Naive thymus-derived CD4-positive, alpha-beta T cell (primary cell): ENCODE data around the gene ARHGAP9. TPM values are rescaled to one million over a fixed set of nuclear protein-coding genes. Genes with fewer than 3 reads are reported as not detected.

ENCODE experiments used
- ATAC-seq: fragments of 150-1000 bp; cut with Tn5 transposase; 2 replicates; pipeline ENCODE4 v1.10.0; 2021; ENCODE audit warnings: mild to moderate bottlenecking, moderate library complexity
- CTCF ChIA-PET: fragments of 350-600 bp; sonication (Branson Sonifier 250); formaldehyde crosslinking; loops from one replicate; lab custom pipeline; 2021; ENCODE audit warnings: antibody characterized with exemption; lab: Charles Lee
- POLR2A ChIA-PET: fragments of 350-600 bp; sonication (Branson Sonifier 250); formaldehyde crosslinking; loops from one replicate; lab custom pipeline; 2021; ENCODE audit warnings: antibody characterized with exemption, inconsistent platforms; lab: Charles Lee
- DNase-seq, 9 donors: peaks; one replicate each; pipeline versions ENCODE4 v3.0.0 to v3.0.0-alpha.2; 2020 to 2022; ENCODE audit warnings: mixed read lengths in 1 of 9
- H3K27ac ChIP-seq: one replicate; pipeline ENCODE4 v1.7.0; 2013; ENCODE audit warnings: mild to moderate bottlenecking, low read depth, low read length, moderate library complexity
- H3K27me3 ChIP-seq, 2 donors: one replicate each; pipeline ENCODE4 v1.7.0; 2013; ENCODE audit warnings: low read length in 2 of 2, mild to moderate bottlenecking in 2 of 2, moderate library complexity in 2 of 2; ENCODE audit not compliant: control insufficient read depth in 2 of 2, insufficient read depth in 2 of 2
- H3K36me3 ChIP-seq, 3 experiments: 1 replicate in 2 of 3; 2 replicates in 1 of 3; pipeline ENCODE4 v1.7.0; 2013; ENCODE audit warnings: low read length in 3 of 3, mild to moderate bottlenecking in 3 of 3, moderate library complexity in 1 of 3; ENCODE audit not compliant: insufficient read depth in 3 of 3, control insufficient read depth in 2 of 3
- H3K4me1 ChIP-seq, 2 donors: one replicate each; pipeline ENCODE4 v1.7.0; 2013; ENCODE audit warnings: low read length in 2 of 2, mild to moderate bottlenecking in 2 of 2, moderate library complexity in 1 of 2; ENCODE audit not compliant: control insufficient read depth in 2 of 2, insufficient read depth in 2 of 2
- H3K4me3 ChIP-seq: 2 replicates; pipeline ENCODE4 v1.7.0; 2013; ENCODE audit warnings: mild to moderate bottlenecking, low read length
- H3K9me3 ChIP-seq, 3 experiments: 1 replicate in 2 of 3; 2 replicates in 1 of 3; pipeline ENCODE4 v1.7.0; 2013; ENCODE audit warnings: low read length in 3 of 3; ENCODE audit not compliant: control insufficient read depth in 2 of 3
- H3K27ac Mint-ChIP-seq, 9 donors: one replicate each; pipeline ENCODE4 v1.8.0; 2020 to 2022; ENCODE audit warnings: mixed read lengths in 9 of 9, mild to moderate bottlenecking in 8 of 9, moderate library complexity in 5 of 9, inconsistent platforms in 2 of 9
- H3K27me3 Mint-ChIP-seq, 5 donors: one replicate each; pipeline ENCODE4 v1.8.0; 2021 to 2022; ENCODE audit warnings: mixed read lengths in 5 of 5, mild to moderate bottlenecking in 1 of 5
- H3K36me3 Mint-ChIP-seq, 5 donors: one replicate each; pipeline ENCODE4 v1.8.0; 2020 to 2022; ENCODE audit warnings: mixed read lengths in 5 of 5, mild to moderate bottlenecking in 3 of 5, inconsistent platforms in 1 of 5
- H3K4me1 Mint-ChIP-seq, 7 donors: one replicate each; pipeline ENCODE4 v1.8.0; 2020 to 2022; ENCODE audit warnings: mixed read lengths in 7 of 7, mild to moderate bottlenecking in 3 of 7, inconsistent platforms in 1 of 7
- H3K4me3 Mint-ChIP-seq, 10 donors: one replicate each; pipeline ENCODE4 v1.8.0; 2020 to 2022; ENCODE audit warnings: mild to moderate bottlenecking in 10 of 10, mixed read lengths in 10 of 10, moderate library complexity in 6 of 10, inconsistent platforms in 2 of 10
- H3K9me3 Mint-ChIP-seq, 11 donors: one replicate each; pipeline ENCODE4 v1.8.0; 2020 to 2022; ENCODE audit warnings: mixed read lengths in 11 of 11, mild to moderate bottlenecking in 4 of 11, inconsistent platforms in 1 of 11, moderate library complexity in 1 of 11
- intact Hi-C, 2 donors: fragments of 100-400 bp; cut with micrococcal nuclease; formaldehyde crosslinking; loops; one replicate each; pipeline ENCODE4 v1.15.1; 2023
- polyA plus RNA-seq, 2 donors: library from polyadenylated mRNA; unstranded; fragments of 300-500 nt; fragmentation: Illumina TruSeq; gene quantifications; one replicate each; pipeline ENCODE4 v1.2.3, GENCODE V29; 2021
- total RNA-seq, 6 experiments: library from RNA in 5 of 6; stranded (reverse) in 5 of 6; gene quantifications; 1 replicate in 5 of 6; 2 replicates in 1 of 6; pipeline ENCODE4 v1.2.3 and lab custom pipeline; 2021 to 2026

ARHGAP9 gene
- total and polyA plus RNA-seq, 7 experiments from 2014 or later, result 198 to 366 (median 329) TPM

GRCh38 chr12:57474862-57475261, 4.8 kb downstream of the ARHGAP9 start:
- intact Hi-C loops, result loop anchor here (5.0 kb wide), 4 partner anchors 217 to 388 kb away; partner anchors contain the start of genes NAB2 (in 2 of the 2), OS9 (in 2 of the 2) and CDK4 (in 1 of the 2)
- ATAC-seq (no peak), DNase-seq (no peak)
- CTCF ChIA-PET, result interaction anchor here (1.6 to 9.6 kb wide), 2 partner anchors 14 to 19 kb away, joined by 4 to 101 read pairs; partner anchors contain the start of gene GLI1
- Histone ChIP-seq H3K4me1 (peaks cover 45 to 62% of the 10 kb centered on the region in 2 donors), H3K36me3 (peaks cover 23 to 58% (median 41%) of the 10 kb centered on the region in 3 experiments), H3K27me3 (no peaks in the 10 kb centered on the region), H3K9me3 (no peaks in the 10 kb centered on the region), H3K4me3 (no peak overlapping the region), H3K27ac (peak overlapping the region; percentile 94)
- H3K36me3 Mint-ChIP-seq, result peaks cover 6 to 39% (median 29%) of the 10 kb centered on the region in 5 donors
- peaks cover 52 to 75% (median 63%) of the 10 kb centered on the region in 7 donors for H3K4me1 Mint-ChIP-seq
- peak overlapping the region; percentile 71 to 93 (median 90) for H3K27ac Mint-ChIP-seq
- POLR2A ChIA-PET, result interaction anchor here (0.6 to 2.0 kb wide), 6 partner anchors 9 to 52 kb away, joined by 3 to 15 read pairs (median 4); partner anchors contain the start of gene DDIT3
- H3K27me3 Mint-ChIP-seq, result no peaks in the 10 kb centered on the region
- H3K4me3 Mint-ChIP-seq, result peak overlapping the region; percentile 63 to 90 (median 78)
- no peaks in the 10 kb centered on the region for H3K9me3 Mint-ChIP-seq

DNA sequence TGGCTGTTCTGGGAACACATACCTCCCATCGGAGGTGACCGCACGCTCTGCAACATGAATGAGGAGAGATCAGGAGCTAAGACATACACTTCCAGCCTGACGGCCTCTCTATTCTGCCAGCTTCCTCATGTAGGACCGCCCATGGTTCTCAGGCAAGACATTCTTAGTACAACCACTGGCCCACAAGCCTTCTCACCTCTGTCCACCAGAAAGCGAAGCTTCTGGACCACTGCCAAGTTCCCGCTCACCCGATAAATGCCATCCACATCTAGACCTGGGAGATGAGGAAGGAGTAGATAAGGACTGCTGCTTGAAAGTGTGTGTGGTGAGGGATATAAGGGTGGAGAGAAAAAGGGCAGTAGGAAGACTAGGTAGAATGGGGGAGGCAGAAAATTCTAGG, 5.2 kb downstream of the ARHGAP9 start:
- H3K27ac Mint-ChIP-seq, result peak overlapping the region; percentile 71 to 93 (median 90)
- Histone ChIP-seq H3K4me1 (peaks cover 42 to 57% of the 10 kb centered on the region in 2 donors), H3K36me3 (peaks cover 23 to 62% (median 41%) of the 10 kb centered on the region in 3 experiments), H3K9me3 (no peaks in the 10 kb centered on the region), H3K27me3 (no peaks in the 10 kb centered on the region), H3K27ac (peak overlapping the region; percentile 94), H3K4me3 (no peak overlapping the region)
- DNase-seq (no peak), ATAC-seq (no peak)
- H3K9me3 Mint-ChIP-seq, result no peaks in the 10 kb centered on the region
- no peaks in the 10 kb centered on the region for H3K27me3 Mint-ChIP-seq
- CTCF ChIA-PET, result interaction anchor here (1.6 to 9.6 kb wide), 2 partner anchors 14 to 19 kb away, joined by 4 to 101 read pairs; partner anchors contain the start of gene GLI1
- H3K4me3 Mint-ChIP-seq, result peak overlapping the region; percentile 63 to 90 (median 78)
- intact Hi-C loops, result no loop called here
- H3K36me3 Mint-ChIP-seq, result peaks cover 6 to 38% (median 30%) of the 10 kb centered on the region in 5 donors
- peaks cover 48 to 71% (median 59%) of the 10 kb centered on the region in 7 donors for H3K4me1 Mint-ChIP-seq
- POLR2A ChIA-PET, result interaction anchor here (0.6 to 2.0 kb wide), 8 partner anchors 8 to 75 kb away, joined by 3 to 15 read pairs (median 4); partner anchors contain the start of gene DDIT3

- no peak for ATAC-seq
- Histone ChIP-seq H3K27me3 (no peaks in the 10 kb centered on the region), H3K36me3 (peaks cover 23 to 67% (median 41%) of the 10 kb centered on the region in 3 experiments), H3K9me3 (no peaks in the 10 kb centered on the region), H3K4me3 (no peak overlapping the region), H3K27ac (peak overlapping the region; percentile 94), H3K4me1 (peaks cover 36 to 52% of the 10 kb centered on the region in 2 donors)
- Mint-ChIP-seq H3K36me3 (peaks cover 6 to 41% (median 34%) of the 10 kb centered on the region in 5 donors), H3K27me3 (no peaks in the 10 kb centered on the region), H3K9me3 (no peaks in the 10 kb centered on the region), H3K27ac (peak overlapping the region; percentile 71 to 93 (median 90)), H3K4me3 (peak overlapping the region; percentile 63 to 90 (median 78)), H3K4me1 (peaks cover 42 to 69% (median 55%) of the 10 kb centered on the region in 7 donors)
- ChIA-PET CTCF (interaction anchor here (9.6 kb wide), 1 partner anchor 13 kb away, joined by 101 read pairs; the partner anchor contains the start of gene GLI1), POLR2A (interaction anchor here (0.6 to 2.0 kb wide), 7 partner anchors 8 to 75 kb away, joined by 3 to 15 read pairs (median 4); partner anchors contain the start of gene DDIT3)
- intact Hi-C loops, result no loop called here
- DNase-seq, result no peak
Measured at GRCh38 chr12:57473886-57474285, 5.8 kb downstream of the ARHGAP9 start.

GRCh38 chr12:57473392-57473791, 6.3 kb downstream of the ARHGAP9 start:
- Mint-ChIP-seq H3K27me3 (no peaks in the 10 kb centered on the region), H3K27ac (peak overlapping the region in 8 of 9 donors; percentile 80 to 93 (median 88)), H3K9me3 (no peaks in the 10 kb centered on the region), H3K4me3 (peak overlapping the region in 9 of 10 donors; percentile 65 to 90 (median 78)), H3K4me1 (peaks cover 38 to 65% (median 50%) of the 10 kb centered on the region in 7 donors), H3K36me3 (peaks cover 7 to 42% (median 36%) of the 10 kb centered on the region in 5 donors)
- CTCF ChIA-PET, result interaction anchor here (9.6 kb wide), 1 partner anchor 13 kb away, joined by 101 read pairs; the partner anchor contains the start of gene GLI1
- peaks cover 31 to 47% of the 10 kb centered on the region in 2 donors for H3K4me1 ChIP-seq
- H3K4me3 ChIP-seq, result no peak overlapping the region
- intact Hi-C loops, result no loop called here
- POLR2A ChIA-PET, result interaction anchor here (0.9 to 2.0 kb wide), 3 partner anchors 8 to 50 kb away, joined by 3 to 15 read pairs (median 3); partner anchors contain the start of gene DDIT3
- ATAC-seq (no peak), DNase-seq (no peak)
- H3K27ac ChIP-seq, result peak overlapping the region; percentile 94
- H3K9me3 ChIP-seq, result no peaks in the 10 kb centered on the region
- H3K27me3 ChIP-seq, result no peaks in the 10 kb centered on the region
- peaks cover 23 to 70% (median 41%) of the 10 kb centered on the region in 3 experiments for H3K36me3 ChIP-seq

GRCh38 chr12:57472391-57472790, 7.3 kb downstream of the ARHGAP9 start:
- Histone ChIP-seq H3K4me3 (no peak overlapping the region), H3K4me1 (peaks cover 27 to 42% of the 10 kb centered on the region in 2 donors), H3K9me3 (no peaks in the 10 kb centered on the region), H3K27ac (peak overlapping the region; percentile 36), H3K36me3 (peaks cover 23 to 79% (median 41%) of the 10 kb centered on the region in 3 experiments), H3K27me3 (no peaks in the 10 kb centered on the region)
- Mint-ChIP-seq H3K27ac (peak overlapping the region in 8 of 9 donors; percentile 55 to 90 (median 73)), H3K27me3 (no peaks in the 10 kb centered on the region), H3K4me3 (peak overlapping the region in 4 of 10 donors; percentile 1 to 41 (median 19)), H3K9me3 (no peaks in the 10 kb centered on the region), H3K4me1 (peaks cover 41 to 62% (median 48%) of the 10 kb centered on the region in 7 donors), H3K36me3 (peaks cover 17 to 48% (median 46%) of the 10 kb centered on the region in 5 donors)
- ATAC-seq (no peak), DNase-seq (no peak)
- ChIA-PET CTCF (interaction anchor here (0.9 kb wide), 1 partner anchor 11 kb away, joined by 3 read pairs; no protein-coding TSS in a partner anchor), POLR2A (interaction anchor here (1.5 to 2.3 kb wide), 2 partner anchors 10 to 17 kb away, joined by 3 to 6 read pairs; partner anchors contain the start of gene INHBE)
- intact Hi-C loops, result no loop called here

DNA sequence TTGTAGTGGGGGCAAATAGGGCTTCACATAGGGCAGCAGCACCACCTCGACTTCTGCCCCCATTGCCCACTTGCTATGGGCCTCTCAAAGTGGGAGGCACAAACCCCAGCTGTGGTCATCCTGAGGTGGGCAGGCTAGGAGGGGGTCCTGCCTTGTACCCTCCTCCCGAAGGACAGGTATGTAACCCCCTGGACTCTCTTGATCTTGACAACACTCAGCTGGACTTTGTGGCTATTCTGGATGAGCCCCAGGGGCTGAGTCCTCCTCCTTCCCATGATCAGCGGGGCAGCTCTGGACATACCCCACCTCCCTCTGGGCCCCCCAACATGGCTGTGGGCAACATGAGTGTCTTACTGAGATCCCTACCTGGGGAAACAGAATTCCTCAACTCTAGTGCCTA, 8.0 kb downstream of the ARHGAP9 start:
- no peak overlapping the region for H3K4me3 Mint-ChIP-seq
- Histone ChIP-seq H3K4me1 (peaks cover 27 to 42% of the 10 kb centered on the region in 2 donors), H3K36me3 (peaks cover 23 to 84% (median 41%) of the 10 kb centered on the region in 3 experiments), H3K27ac (peak overlapping the region; percentile 36), H3K9me3 (no peaks in the 10 kb centered on the region), H3K4me3 (no peak overlapping the region), H3K27me3 (no peaks in the 10 kb centered on the region)
- ChIA-PET CTCF (interaction anchor here (0.5 to 0.9 kb wide), 4 partner anchors 11 to 152 kb away, joined by 3 read pairs; no protein-coding TSS in a partner anchor), POLR2A (interaction anchor here (0.6 to 2.3 kb wide), 6 partner anchors 9 to 73 kb away, joined by 3 to 6 read pairs (median 3); partner anchors contain the start of genes DDIT3 and INHBE)
- no peaks in the 10 kb centered on the region for H3K9me3 Mint-ChIP-seq
- intact Hi-C loops, result no loop called here
- peaks cover 17 to 54% (median 38%) of the 10 kb centered on the region in 5 donors for H3K36me3 Mint-ChIP-seq
- H3K27me3 Mint-ChIP-seq, result no peaks in the 10 kb centered on the region
- H3K27ac Mint-ChIP-seq, result peak overlapping the region in 6 of 9 donors; percentile 65 to 85 (median 73)
- H3K4me1 Mint-ChIP-seq, result peaks cover 39 to 58% (median 51%) of the 10 kb centered on the region in 7 donors
- ATAC-seq (no peak), DNase-seq (no peak)
